Measurements from ENCODE around the gene CAMTA1.

CAMTA1 gene

GRCh38 chr1:7475691-7476090 is 690.4 kb downstream of the CAMTA1 start:
- DNase-seq: no peak

- DNase-seq: no peak
Observed at GRCh38 chr1:7476402-7476801, 691.1 kb downstream of the CAMTA1 start.

- DNase-seq: no peak
Observed at GRCh38 chr1:7476861-7477547, 691.8 kb downstream of the CAMTA1 start.

GRCh38 chr1:7477593-7477992 is 692.3 kb downstream of the CAMTA1 start:
- DNase-seq: no peak

- DNase-seq: no peak
Observed at GRCh38 chr1:7478142-7478790, 693.0 kb downstream of the CAMTA1 start.

- DNase-seq: no peak
Observed at GRCh38 chr1:7478809-7479499, 693.7 kb downstream of the CAMTA1 start.

- no peak for DNase-seq
Observed at GRCh38 chr1:7479571-7479970, 694.3 kb downstream of the CAMTA1 start.

- no peak for DNase-seq
Observed at GRCh38 chr1:7481194-7481593, 695.9 kb downstream of the CAMTA1 start.

- no peak for DNase-seq
Observed at GRCh38 chr1:7482077-7482476, 696.8 kb downstream of the CAMTA1 start.

GRCh38 chr1:7482772-7483495 is 697.7 kb downstream of the CAMTA1 start:
- no peak for DNase-seq

GRCh38 chr1:7483634-7484383 is 698.6 kb downstream of the CAMTA1 start:
- DNase-seq: no peak

- no peak for DNase-seq
Observed at GRCh38 chr1:7485086-7485780, 700.0 kb downstream of the CAMTA1 start.

- no peak for DNase-seq
Observed at GRCh38 chr1:7485826-7486225, 700.6 kb downstream of the CAMTA1 start.

GRCh38 chr1:7487766-7488474 is 702.7 kb downstream of the CAMTA1 start:
- DNase-seq: no peak

GRCh38 chr1:7488475-7488842 is 703.2 kb downstream of the CAMTA1 start:
- DNase-seq: no peak

GRCh38 chr1:7489586-7489985 is 704.3 kb downstream of the CAMTA1 start:
- DNase-seq: no peak

GRCh38 chr1:7490576-7490975 is 705.3 kb downstream of the CAMTA1 start:
- no peak for DNase-seq

GRCh38 chr1:7491109-7491817 is 706.0 kb downstream of the CAMTA1 start:
- DNase-seq: peak; percentile 93

- DNase-seq: no peak
Observed at GRCh38 chr1:7491818-7492173, 706.5 kb downstream of the CAMTA1 start.

- DNase-seq: peak; percentile 9
Observed at GRCh38 chr1:7493711-7494454, 708.6 kb downstream of the CAMTA1 start.

Measured in NCI-H2227 treated with DMSO at 0.1 percent for 48 hours (cell line).